Hair follicle dermal papilla cell (primary cell): ENCODE data around the gene HEPH. TPM values are rescaled to one million over a fixed set of nuclear protein-coding genes. Genes with fewer than 3 reads are reported as not detected.

ENCODE experiments used
- total RNA-seq: library from RNA; depleted of rRNA; stranded (reverse); fragments of >200 nt; gene quantifications from 2 replicates; pipeline ENCODE4 v1.2.3, GENCODE V29; 2012

The HEPH gene, protein sequence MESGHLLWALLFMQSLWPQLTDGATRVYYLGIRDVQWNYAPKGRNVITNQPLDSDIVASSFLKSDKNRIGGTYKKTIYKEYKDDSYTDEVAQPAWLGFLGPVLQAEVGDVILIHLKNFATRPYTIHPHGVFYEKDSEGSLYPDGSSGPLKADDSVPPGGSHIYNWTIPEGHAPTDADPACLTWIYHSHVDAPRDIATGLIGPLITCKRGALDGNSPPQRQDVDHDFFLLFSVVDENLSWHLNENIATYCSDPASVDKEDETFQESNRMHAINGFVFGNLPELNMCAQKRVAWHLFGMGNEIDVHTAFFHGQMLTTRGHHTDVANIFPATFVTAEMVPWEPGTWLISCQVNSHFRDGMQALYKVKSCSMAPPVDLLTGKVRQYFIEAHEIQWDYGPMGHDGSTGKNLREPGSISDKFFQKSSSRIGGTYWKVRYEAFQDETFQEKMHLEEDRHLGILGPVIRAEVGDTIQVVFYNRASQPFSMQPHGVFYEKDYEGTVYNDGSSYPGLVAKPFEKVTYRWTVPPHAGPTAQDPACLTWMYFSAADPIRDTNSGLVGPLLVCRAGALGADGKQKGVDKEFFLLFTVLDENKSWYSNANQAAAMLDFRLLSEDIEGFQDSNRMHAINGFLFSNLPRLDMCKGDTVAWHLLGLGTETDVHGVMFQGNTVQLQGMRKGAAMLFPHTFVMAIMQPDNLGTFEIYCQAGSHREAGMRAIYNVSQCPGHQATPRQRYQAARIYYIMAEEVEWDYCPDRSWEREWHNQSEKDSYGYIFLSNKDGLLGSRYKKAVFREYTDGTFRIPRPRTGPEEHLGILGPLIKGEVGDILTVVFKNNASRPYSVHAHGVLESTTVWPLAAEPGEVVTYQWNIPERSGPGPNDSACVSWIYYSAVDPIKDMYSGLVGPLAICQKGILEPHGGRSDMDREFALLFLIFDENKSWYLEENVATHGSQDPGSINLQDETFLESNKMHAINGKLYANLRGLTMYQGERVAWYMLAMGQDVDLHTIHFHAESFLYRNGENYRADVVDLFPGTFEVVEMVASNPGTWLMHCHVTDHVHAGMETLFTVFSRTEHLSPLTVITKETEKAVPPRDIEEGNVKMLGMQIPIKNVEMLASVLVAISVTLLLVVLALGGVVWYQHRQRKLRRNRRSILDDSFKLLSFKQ
- total RNA-seq = 26.4 and 44.9 TPM in 2 replicates

GRCh38 chrX:66163849-66164411, at the start of gene HEPH:
TSS of gene HEPH (plus strand) at chrX:66164247. CDS start at chrX:66170571, 6,324 bp downstream.

Other genes starting within 250 kb of the HEPH start
- gene VSIG4, start 124.2 kb upstream of the HEPH start, total RNA-seq = not detected in 2 replicates